ENCODE data around the gene MTUS2. TPM values are rescaled to one million over a fixed set of nuclear protein-coding genes. Genes with fewer than 3 reads are reported as not detected.

MTUS2 gene
- total and polyA plus RNA-seq, 2 donors (not counting 3 experiments of a cell fraction or from before 2014, with no cell fraction given), result not detected

- ChIA-PET CTCF (no interaction called here), POLR2A (no interaction called here)
- H3K27me3 ChIP-seq (ENCODE audit: control insufficient read depth in 2 of 2, insufficient read depth in 2 of 2, low read length in 2 of 2), result no peaks in the 10 kb centered on the region
- H2AFZ ChIP-seq (ENCODE audit: low read depth, low read length), result no peak overlapping the region
- H3K4me1 ChIP-seq (ENCODE audit: control insufficient read depth, extremely low read depth, insufficient read depth, low read length), result no peaks in the 10 kb centered on the region
- H3K4me2 ChIP-seq (ENCODE audit: insufficient read depth, low read length), result no peak overlapping the region
- intact Hi-C loops (cut with micrococcal nuclease) (no loop called here), dilution Hi-C loops (cut with MboI; ENCODE audit: extremely low pct_ligation_motif_present, low sequenced_read_pairs) (no loop called here)
- no peak for TF ChIP-seq CTCF (IDR thresholded peaks at IDR 0.05; ENCODE audit: extremely low read depth in 1 of 2, insufficient read depth in 1 of 2, low read depth in 1 of 2, low read length in 2 of 2)
- TF ChIP-seq MAX (IDR thresholded peaks at IDR 0.05; ENCODE audit: insufficient read depth, insufficient read length), result no peak
- TF ChIP-seq POLR2A (IDR thresholded peaks at IDR 0.05; ENCODE audit: low read depth, low read length), result no peak
- no peak for TF ChIP-seq JUN (IDR thresholded peaks at IDR 0.05; ENCODE audit: borderline replicate concordance, insufficient read depth, insufficient read length, low read depth)
- TF ChIP-seq MYC (IDR thresholded peaks at IDR 0.05; ENCODE audit: low read depth, low read length), result no peak
- no peak for TF ChIP-seq FOS (IDR thresholded peaks at IDR 0.05; ENCODE audit: borderline replicate concordance, insufficient read depth, low read length)
- TF ChIP-seq POLR2AphosphoS5 (IDR thresholded peaks at IDR 0.05; ENCODE audit: insufficient read depth, low read depth, low read length), result no peak
- no peak for TF ChIP-seq EZH2 (IDR thresholded peaks at IDR 0.05; ENCODE audit: borderline replicate concordance, low read depth, low read length, severe bottlenecking)
- no peak for TF ChIP-seq GATA2 (IDR thresholded peaks at IDR 0.05; ENCODE audit: insufficient read depth, insufficient read length, low read depth, low read length)
- no peaks in the 10 kb centered on the region for H4K20me1 ChIP-seq (replicated peaks; ENCODE audit: control insufficient read depth, extremely low read depth, insufficient read depth, low read length)
- no peaks in the 10 kb centered on the region for H3K9me1 ChIP-seq (replicated peaks; ENCODE audit: control insufficient read depth, extremely low read depth, insufficient read depth, low read length)
- BruUV-seq (replicated peaks), result no TSS peak
- no peaks in the 10 kb centered on the region for H3K79me2 ChIP-seq (ENCODE audit: control insufficient read depth, insufficient read depth, low read length)
- no peaks in the 10 kb centered on the region for H3K36me3 ChIP-seq (ENCODE audit: control insufficient read depth in 2 of 2, extremely low read depth in 1 of 2, insufficient read depth in 2 of 2, low read length in 2 of 2)
- DNase-seq (ENCODE audit: low read depth, low spot score) (no peak), FAIRE-seq (no peak)
- no peak overlapping the region for H3K9ac ChIP-seq (replicated peaks; ENCODE audit: extremely low read depth, insufficient read depth, low read length)
- no peaks in the 10 kb centered on the region for H3K9me3 ChIP-seq (replicated peaks; ENCODE audit: control insufficient read depth, insufficient read depth, low read length)
- no peak overlapping the region for H3K27ac ChIP-seq (ENCODE audit: insufficient read depth, low read depth, low read length)
- H3K4me3 ChIP-seq (replicated peaks in 1 of 3; ENCODE audit: insufficient read depth in 1 of 3, low read depth in 1 of 3, low read length in 3 of 3), result no peak overlapping the region
Measured at GRCh38 chr13:29260684-29261083, 440.5 kb downstream of the MTUS2 start.
